PFSK-1 (cell line): ENCODE measurements around the gene NGLY1.

Source experiments
- FOXP2 ChIP-seq: optimal IDR thresholded peaks from 2 replicates; pipeline ENCODE3; 2011; ENCODE audit warnings: borderline replicate concordance, control low read depth, inconsistent platforms; ENCODE audit not compliant: insufficient read depth; ENCODE audit errors: extremely low read length, extremely low read depth
- POLR2AphosphoS5 ChIP-seq: IDR thresholded peaks from 2 replicates; pipeline ENCODE4 v1.6.1; 2012; ENCODE audit warnings: low read depth, mild to moderate bottlenecking, control low read depth, low read length, moderate library complexity
- SIN3A ChIP-seq: IDR thresholded peaks from 2 replicates; pipeline ENCODE4 v1.6.1; 2012; ENCODE audit warnings: mild to moderate bottlenecking, low read length, moderate library complexity, borderline replicate concordance; ENCODE audit not compliant: insufficient read depth
- TAF1 ChIP-seq: IDR thresholded peaks from 2 replicates; pipeline ENCODE4 v1.6.1; 2012; ENCODE audit warnings: low read length, control low read depth, borderline replicate concordance; ENCODE audit not compliant: insufficient read depth
- TF ChIP-seq, protein P1 (sequence below), 2 experiments: IDR thresholded peaks; 2 replicates each; pipeline versions ENCODE4 v1.6.1 to v1.8.0; 2011 to 2012; ENCODE audit warnings: low read depth in 2 of 2, low read length in 2 of 2, control low read depth in 1 of 2, inconsistent platforms in 1 of 2, mild to moderate bottlenecking in 1 of 2, moderate library complexity in 1 of 2; ENCODE audit not compliant: insufficient read depth in 1 of 2

DNA sequence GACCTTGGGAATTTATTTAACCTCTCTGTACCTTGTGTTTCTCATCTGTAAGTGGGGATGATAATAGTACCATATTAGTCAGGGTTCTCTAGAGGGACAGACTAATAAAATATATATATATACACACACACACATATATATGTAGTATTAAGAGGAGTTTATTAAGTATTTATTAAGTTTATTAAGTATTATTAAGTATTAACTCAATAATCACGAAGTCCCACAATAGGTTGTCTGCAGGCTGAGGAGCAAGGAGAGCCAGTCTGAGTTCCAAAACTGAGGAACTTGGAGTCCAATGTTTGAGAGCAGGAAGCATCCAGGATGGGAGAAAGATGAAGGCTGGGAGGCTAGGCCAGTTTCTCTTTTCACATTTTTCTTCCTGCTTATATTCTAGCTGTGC lies 21.4 kb upstream of the NGLY1 start:
- TF ChIP-seq, protein P1, sequence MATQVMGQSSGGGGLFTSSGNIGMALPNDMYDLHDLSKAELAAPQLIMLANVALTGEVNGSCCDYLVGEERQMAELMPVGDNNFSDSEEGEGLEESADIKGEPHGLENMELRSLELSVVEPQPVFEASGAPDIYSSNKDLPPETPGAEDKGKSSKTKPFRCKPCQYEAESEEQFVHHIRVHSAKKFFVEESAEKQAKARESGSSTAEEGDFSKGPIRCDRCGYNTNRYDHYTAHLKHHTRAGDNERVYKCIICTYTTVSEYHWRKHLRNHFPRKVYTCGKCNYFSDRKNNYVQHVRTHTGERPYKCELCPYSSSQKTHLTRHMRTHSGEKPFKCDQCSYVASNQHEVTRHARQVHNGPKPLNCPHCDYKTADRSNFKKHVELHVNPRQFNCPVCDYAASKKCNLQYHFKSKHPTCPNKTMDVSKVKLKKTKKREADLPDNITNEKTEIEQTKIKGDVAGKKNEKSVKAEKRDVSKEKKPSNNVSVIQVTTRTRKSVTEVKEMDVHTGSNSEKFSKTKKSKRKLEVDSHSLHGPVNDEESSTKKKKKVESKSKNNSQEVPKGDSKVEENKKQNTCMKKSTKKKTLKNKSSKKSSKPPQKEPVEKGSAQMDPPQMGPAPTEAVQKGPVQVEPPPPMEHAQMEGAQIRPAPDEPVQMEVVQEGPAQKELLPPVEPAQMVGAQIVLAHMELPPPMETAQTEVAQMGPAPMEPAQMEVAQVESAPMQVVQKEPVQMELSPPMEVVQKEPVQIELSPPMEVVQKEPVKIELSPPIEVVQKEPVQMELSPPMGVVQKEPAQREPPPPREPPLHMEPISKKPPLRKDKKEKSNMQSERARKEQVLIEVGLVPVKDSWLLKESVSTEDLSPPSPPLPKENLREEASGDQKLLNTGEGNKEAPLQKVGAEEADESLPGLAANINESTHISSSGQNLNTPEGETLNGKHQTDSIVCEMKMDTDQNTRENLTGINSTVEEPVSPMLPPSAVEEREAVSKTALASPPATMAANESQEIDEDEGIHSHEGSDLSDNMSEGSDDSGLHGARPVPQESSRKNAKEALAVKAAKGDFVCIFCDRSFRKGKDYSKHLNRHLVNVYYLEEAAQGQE (IDR thresholded peaks at IDR 0.05; ENCODE audit: insufficient read depth in 1 of 2, low read depth in 2 of 2, low read length in 2 of 2): no peak
- TF ChIP-seq POLR2AphosphoS5 (no peak), TAF1 (no peak), SIN3A (no peak), FOXP2 (no peak)
